ENCODE data around the gene IDUA.

DNA sequence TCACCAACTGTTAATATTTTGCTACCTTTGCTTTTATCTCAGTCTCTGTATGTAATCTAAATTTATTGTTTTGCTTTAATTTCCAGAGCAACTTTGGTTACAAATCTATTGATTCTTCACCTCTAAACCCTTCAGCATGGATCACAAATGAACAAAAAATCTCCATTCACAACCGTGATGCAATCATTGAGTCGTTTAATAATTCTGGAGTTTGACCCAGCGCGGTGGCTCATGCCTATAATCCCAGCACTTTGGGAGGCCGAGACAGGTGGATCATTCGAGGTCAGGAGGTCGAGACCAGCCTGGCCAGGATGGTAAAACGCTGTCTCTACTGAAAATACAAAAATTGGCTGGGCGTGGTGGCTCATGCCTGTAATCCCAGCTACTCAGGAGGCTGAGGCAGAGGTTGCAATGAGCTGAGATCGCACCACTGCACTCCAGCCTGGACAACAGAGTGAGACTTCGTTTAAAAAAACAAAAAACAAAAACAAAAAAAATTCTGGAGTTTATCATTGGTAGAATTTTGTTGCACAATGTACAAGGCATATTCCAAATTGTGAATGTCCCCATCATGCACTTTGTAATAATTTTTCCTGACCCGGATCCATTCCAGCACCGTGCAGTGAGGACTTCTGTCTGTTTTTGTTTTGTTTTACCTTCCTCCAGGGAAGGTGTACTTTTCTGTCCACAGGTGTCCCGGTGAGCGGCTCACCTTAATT, 2.3 kb upstream of the IDUA start:
- TF ChIP-seq POLR2AphosphoS5 (IDR thresholded peaks at IDR 0.05) (no peak), POLR2A (IDR thresholded peaks at IDR 0.05) (no peak)
- TF ChIP-seq, protein P1, sequence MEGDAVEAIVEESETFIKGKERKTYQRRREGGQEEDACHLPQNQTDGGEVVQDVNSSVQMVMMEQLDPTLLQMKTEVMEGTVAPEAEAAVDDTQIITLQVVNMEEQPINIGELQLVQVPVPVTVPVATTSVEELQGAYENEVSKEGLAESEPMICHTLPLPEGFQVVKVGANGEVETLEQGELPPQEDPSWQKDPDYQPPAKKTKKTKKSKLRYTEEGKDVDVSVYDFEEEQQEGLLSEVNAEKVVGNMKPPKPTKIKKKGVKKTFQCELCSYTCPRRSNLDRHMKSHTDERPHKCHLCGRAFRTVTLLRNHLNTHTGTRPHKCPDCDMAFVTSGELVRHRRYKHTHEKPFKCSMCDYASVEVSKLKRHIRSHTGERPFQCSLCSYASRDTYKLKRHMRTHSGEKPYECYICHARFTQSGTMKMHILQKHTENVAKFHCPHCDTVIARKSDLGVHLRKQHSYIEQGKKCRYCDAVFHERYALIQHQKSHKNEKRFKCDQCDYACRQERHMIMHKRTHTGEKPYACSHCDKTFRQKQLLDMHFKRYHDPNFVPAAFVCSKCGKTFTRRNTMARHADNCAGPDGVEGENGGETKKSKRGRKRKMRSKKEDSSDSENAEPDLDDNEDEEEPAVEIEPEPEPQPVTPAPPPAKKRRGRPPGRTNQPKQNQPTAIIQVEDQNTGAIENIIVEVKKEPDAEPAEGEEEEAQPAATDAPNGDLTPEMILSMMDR (IDR thresholded peaks at IDR 0.05) = no peak
